LNCaP clone FGC (cell line): ENCODE data around the gene TBC1D16.

Experiments
- DNase-seq: peaks from one replicate; pipeline ENCODE4 v3.0.0-alpha.2; 2011; ENCODE audit warnings: low read depth
- H3K4me3 ChIP-seq: 2 replicates; pipeline ENCODE4 v1.5.1; 2011; ENCODE audit warnings: mild to moderate bottlenecking, low read depth, low read length, control low read depth
- CTCF ChIP-seq: IDR thresholded peaks from 2 replicates; pipeline ENCODE4 v1.5.1; 2012; ENCODE audit warnings: mild to moderate bottlenecking; ENCODE audit not compliant: control insufficient read depth, insufficient read depth; ENCODE audit errors: extremely low read depth

TBC1D16 gene

GRCh38 chr17:79912552-79913330 lies 122.9 kb downstream of the TBC1D16 start:
- DNase-seq: no peak
- H3K4me3 ChIP-seq: no peak overlapping the region
- no peak for TF ChIP-seq CTCF

- DNase-seq: no peak
- no peak for TF ChIP-seq CTCF
- H3K4me3 ChIP-seq: no peak overlapping the region
Observed at GRCh38 chr17:79911430-79912399, 124.0 kb downstream of the TBC1D16 start.

GRCh38 chr17:79910985-79911361 lies 124.7 kb downstream of the TBC1D16 start:
- DNase-seq: no peak
- TF ChIP-seq CTCF: no peak
- H3K4me3 ChIP-seq: no peak overlapping the region

- DNase-seq: no peak
- TF ChIP-seq CTCF: no peak
- H3K4me3 ChIP-seq: no peak overlapping the region
Observed at GRCh38 chr17:79909121-79909520, 126.6 kb downstream of the TBC1D16 start.

GRCh38 chr17:79907850-79908249 lies 127.8 kb downstream of the TBC1D16 start:
- no peak overlapping the region for H3K4me3 ChIP-seq
- DNase-seq: no peak
- TF ChIP-seq CTCF: no peak

- no peak overlapping the region for H3K4me3 ChIP-seq
- no peak for TF ChIP-seq CTCF
- no peak for DNase-seq
Observed at GRCh38 chr17:79907217-79907715, 128.4 kb downstream of the TBC1D16 start.
